MM.1S (cell line): Measurements from ENCODE around the gene OAS1.

Experiments used
- DNase-seq: peaks from one replicate; pipeline ENCODE4 v3.0.0-alpha.2; 2015
- H2AFZ ChIP-seq: fragments of 300-600 bp; sonication (generic); 2 replicates; pipeline ENCODE4 v1.6.0; 2016; ENCODE audit warnings: antibody characterized with exemption, low read length
- H3F3A ChIP-seq: fragments of 300-600 bp; sonication (generic); 2 replicates; pipeline ENCODE4 v1.6.1; 2016; ENCODE audit warnings: mild to moderate bottlenecking, antibody characterized with exemption, low read length, moderate library complexity, mixed read lengths; ENCODE audit not compliant: insufficient read depth
- H3K27ac ChIP-seq: fragments of 300-600 bp; sonication (generic); 2 replicates; pipeline ENCODE4 v1.5.1; 2016; ENCODE audit warnings: mild to moderate bottlenecking, low read length
- H3K27me3 ChIP-seq: fragments of 300-600 bp; sonication (generic); replicated peaks from 2 replicates; pipeline ENCODE4 v1.6.0; 2016; ENCODE audit warnings: low read length; ENCODE audit not compliant: insufficient read depth
- H3K36me3 ChIP-seq: fragments of 300-600 bp; sonication (generic); replicated peaks from 2 replicates; pipeline ENCODE4 v1.6.1; 2016; ENCODE audit warnings: mild to moderate bottlenecking, low read length, mixed read lengths; ENCODE audit not compliant: insufficient read depth
- H3K4me1 ChIP-seq: fragments of 300-600 bp; sonication (generic); 2 replicates; pipeline ENCODE4 v1.6.1; 2016; ENCODE audit warnings: low read length, mixed read lengths
- H3K4me2 ChIP-seq: fragments of 300-600 bp; sonication (generic); 2 replicates; pipeline ENCODE4 v1.6.0; 2016; ENCODE audit warnings: low read depth, low read length
- H3K4me3 ChIP-seq: fragments of 300-600 bp; sonication (generic); 2 replicates; pipeline ENCODE4 v1.5.1; 2016; ENCODE audit warnings: low read length, mixed read lengths
- H3K79me2 ChIP-seq: fragments of 300-600 bp; sonication (generic); 2 replicates; pipeline ENCODE4 v1.6.1; 2016; ENCODE audit warnings: mixed run types, low read length, mixed read lengths
- H3K9ac ChIP-seq: fragments of 300-600 bp; sonication (generic); 2 replicates; pipeline ENCODE4 v1.6.1; 2016; ENCODE audit warnings: low read length, mixed read lengths
- H3K9me2 ChIP-seq: fragments of 300-600 bp; sonication (generic); replicated peaks from 2 replicates; pipeline ENCODE4 v1.6.1; 2016; ENCODE audit warnings: mild to moderate bottlenecking, low read length, mixed read lengths; ENCODE audit not compliant: insufficient read depth
- H3K9me3 ChIP-seq: fragments of 300-600 bp; sonication (generic); replicated peaks from 2 replicates; pipeline ENCODE4 v1.6.1; 2016; ENCODE audit warnings: mild to moderate bottlenecking, low read length, mixed read lengths; ENCODE audit not compliant: insufficient read depth
- H4K20me1 ChIP-seq: fragments of 300-600 bp; sonication (generic); 2 replicates; pipeline ENCODE4 v1.6.1; 2016; ENCODE audit warnings: mild to moderate bottlenecking, low read length, moderate library complexity, mixed read lengths; ENCODE audit not compliant: insufficient read depth
- EZH2 ChIP-seq: fragments of 300-600 bp; sonication (generic); optimal IDR thresholded peaks from 2 replicates; pipeline ENCODE3; 2017; ENCODE audit warnings: low read depth, mild to moderate bottlenecking, antibody characterized with exemption, low read length, mixed read lengths
- EZH2phosphoT487 ChIP-seq: fragments of 300-600 bp; sonication (generic); IDR thresholded peaks from 2 replicates; pipeline ENCODE4 v1.6.1; 2018; ENCODE audit warnings: antibody characterized with exemption, low read length
- TF ChIP-seq, protein P1 (sequence below): fragments of 300-600 bp; sonication (generic); IDR thresholded peaks from 2 replicates; pipeline ENCODE4 v1.5.1; 2016; ENCODE audit warnings: antibody characterized with exemption, low read length, mixed read lengths

OAS1 gene

DNA sequence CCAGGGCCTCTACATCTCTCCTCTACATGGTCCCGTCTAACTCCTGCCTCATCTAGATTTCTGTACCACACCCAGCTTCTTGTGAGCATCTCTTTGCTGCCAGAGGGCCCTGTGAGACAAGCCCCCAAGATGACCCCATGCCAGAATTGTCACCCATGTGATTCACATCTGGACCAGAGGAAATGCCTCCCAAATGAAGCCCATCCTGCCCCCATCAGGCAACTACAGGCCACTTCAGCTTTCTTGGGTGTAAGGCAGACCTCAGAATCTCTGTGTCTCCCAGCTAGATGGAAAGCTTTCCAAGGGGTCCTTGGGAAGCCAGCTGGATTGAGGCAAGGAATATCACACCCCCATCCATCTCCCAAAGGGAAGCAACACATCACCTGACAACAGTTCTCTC is 22.2 kb downstream of the OAS1 start:
- no peak overlapping the region for H3K27ac ChIP-seq
- no peaks in the 10 kb centered on the region for H3K79me2 ChIP-seq
- no peak for DNase-seq
- H4K20me1 ChIP-seq = no peaks in the 10 kb centered on the region
- no peaks in the 10 kb centered on the region for H3K27me3 ChIP-seq
- no peaks in the 10 kb centered on the region for H3K9me3 ChIP-seq
- no peak overlapping the region for H3K4me3 ChIP-seq
- no peaks in the 10 kb centered on the region for H3K36me3 ChIP-seq
- H2AFZ ChIP-seq = no peak overlapping the region
- H3K4me1 ChIP-seq = peaks cover 17% of the 10 kb centered on the region
- no peak for TF ChIP-seq EZH2
- TF ChIP-seq, protein P1, sequence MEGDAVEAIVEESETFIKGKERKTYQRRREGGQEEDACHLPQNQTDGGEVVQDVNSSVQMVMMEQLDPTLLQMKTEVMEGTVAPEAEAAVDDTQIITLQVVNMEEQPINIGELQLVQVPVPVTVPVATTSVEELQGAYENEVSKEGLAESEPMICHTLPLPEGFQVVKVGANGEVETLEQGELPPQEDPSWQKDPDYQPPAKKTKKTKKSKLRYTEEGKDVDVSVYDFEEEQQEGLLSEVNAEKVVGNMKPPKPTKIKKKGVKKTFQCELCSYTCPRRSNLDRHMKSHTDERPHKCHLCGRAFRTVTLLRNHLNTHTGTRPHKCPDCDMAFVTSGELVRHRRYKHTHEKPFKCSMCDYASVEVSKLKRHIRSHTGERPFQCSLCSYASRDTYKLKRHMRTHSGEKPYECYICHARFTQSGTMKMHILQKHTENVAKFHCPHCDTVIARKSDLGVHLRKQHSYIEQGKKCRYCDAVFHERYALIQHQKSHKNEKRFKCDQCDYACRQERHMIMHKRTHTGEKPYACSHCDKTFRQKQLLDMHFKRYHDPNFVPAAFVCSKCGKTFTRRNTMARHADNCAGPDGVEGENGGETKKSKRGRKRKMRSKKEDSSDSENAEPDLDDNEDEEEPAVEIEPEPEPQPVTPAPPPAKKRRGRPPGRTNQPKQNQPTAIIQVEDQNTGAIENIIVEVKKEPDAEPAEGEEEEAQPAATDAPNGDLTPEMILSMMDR = no peak
- TF ChIP-seq EZH2phosphoT487 = no peak
- H3K4me2 ChIP-seq = no peak overlapping the region
- no peak overlapping the region for H3K9ac ChIP-seq
- no peaks in the 10 kb centered on the region for H3F3A ChIP-seq
- no peaks in the 10 kb centered on the region for H3K9me2 ChIP-seq

GRCh38 chr12:112929715-112930114 is 23.0 kb downstream of the OAS1 start:
- H3K9ac ChIP-seq = no peak overlapping the region
- no peaks in the 10 kb centered on the region for H3K27me3 ChIP-seq
- H3F3A ChIP-seq = no peaks in the 10 kb centered on the region
- H3K9me3 ChIP-seq = no peaks in the 10 kb centered on the region
- no peaks in the 10 kb centered on the region for H3K9me2 ChIP-seq
- no peak overlapping the region for H3K4me3 ChIP-seq
- no peaks in the 10 kb centered on the region for H3K79me2 ChIP-seq
- no peaks in the 10 kb centered on the region for H3K36me3 ChIP-seq
- DNase-seq = no peak
- peaks cover 16% of the 10 kb centered on the region for H3K4me1 ChIP-seq
- no peak overlapping the region for H3K4me2 ChIP-seq
- no peak overlapping the region for H2AFZ ChIP-seq
- H4K20me1 ChIP-seq = no peaks in the 10 kb centered on the region
- no peak overlapping the region for H3K27ac ChIP-seq
- TF ChIP-seq EZH2phosphoT487 = no peak
- TF ChIP-seq, protein P1 = no peak
- TF ChIP-seq EZH2 = no peak

DNA sequence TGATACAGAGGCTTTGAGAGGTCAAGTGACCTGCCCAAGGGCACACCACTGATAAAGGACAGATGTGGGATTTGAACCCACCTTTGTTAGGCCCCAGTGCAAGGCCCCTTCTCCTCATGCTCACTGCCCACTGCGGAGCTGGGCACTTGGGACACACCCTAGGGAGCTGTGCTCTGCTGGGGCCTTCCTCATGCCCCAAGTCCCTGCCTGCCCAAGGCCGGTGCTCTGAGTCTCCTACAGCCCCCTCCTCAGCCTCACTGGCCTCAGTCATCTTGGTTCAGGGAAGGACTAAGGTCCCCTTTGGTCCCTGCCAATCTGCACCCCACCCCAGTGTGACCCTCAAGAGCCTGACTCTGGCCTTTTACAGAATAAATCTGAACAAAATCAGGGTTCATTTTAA is 23.6 kb downstream of the OAS1 start:
- H3K36me3 ChIP-seq = no peaks in the 10 kb centered on the region
- no peaks in the 10 kb centered on the region for H3K79me2 ChIP-seq
- H3K9me3 ChIP-seq = no peaks in the 10 kb centered on the region
- no peaks in the 10 kb centered on the region for H4K20me1 ChIP-seq
- H3K27me3 ChIP-seq = no peaks in the 10 kb centered on the region
- no peak overlapping the region for H3K4me2 ChIP-seq
- no peak overlapping the region for H3K4me3 ChIP-seq
- H3K4me1 ChIP-seq = peaks cover 16% of the 10 kb centered on the region
- no peak overlapping the region for H2AFZ ChIP-seq
- H3K27ac ChIP-seq = no peak overlapping the region
- no peak for DNase-seq
- no peaks in the 10 kb centered on the region for H3K9me2 ChIP-seq
- no peaks in the 10 kb centered on the region for H3F3A ChIP-seq
- TF ChIP-seq, protein P1 = no peak
- no peak for TF ChIP-seq EZH2phosphoT487
- no peak for TF ChIP-seq EZH2
- no peak overlapping the region for H3K9ac ChIP-seq
